GM23338 (cell line): Measurements from ENCODE around the gene KCNAB1. TPM values are rescaled to one million over a fixed set of nuclear protein-coding genes. Genes with fewer than 3 reads are reported as not detected.

Experiments
- ATAC-seq: fragments of 200-7000 bp; cut with Tn5 transposase; 3 replicates; pipeline ENCODE4 v1.9.1; 2020
- DNase-seq: peaks from one replicate; pipeline ENCODE4 v3.0.0-alpha.2; 2015; ENCODE audit warnings: low spot score
- H2AFZ ChIP-seq: fragments of 200-600 bp; sonication (generic); 2 replicates; pipeline ENCODE4 v1.8.0; 2016; ENCODE audit warnings: antibody characterized with exemption, mild to moderate bottlenecking, moderate library complexity
- H3F3A ChIP-seq: fragments of 200-600 bp; sonication (generic); replicated peaks from 2 replicates; pipeline ENCODE4 v1.8.0; 2017; ENCODE audit warnings: antibody characterized with exemption, mixed run types, low read depth
- H3K27ac ChIP-seq: fragments of 200-600 bp; sonication (generic); 2 replicates; pipeline ENCODE4 v1.6.1; 2016; ENCODE audit warnings: low read depth
- H3K27me3 ChIP-seq: fragments of 200-600 bp; sonication (generic); 2 replicates; pipeline ENCODE4 v1.8.0; 2016; ENCODE audit warnings: mild to moderate bottlenecking, mixed run types, moderate library complexity; ENCODE audit not compliant: insufficient read depth
- H3K36me3 ChIP-seq: fragments of 200-600 bp; sonication (generic); 2 replicates; pipeline ENCODE4 v1.8.0; 2016; ENCODE audit warnings: mild to moderate bottlenecking; ENCODE audit not compliant: insufficient read depth
- H3K4me1 ChIP-seq: fragments of 200-600 bp; sonication (generic); 2 replicates; pipeline ENCODE4 v1.8.0; 2016; ENCODE audit warnings: mild to moderate bottlenecking, moderate library complexity; ENCODE audit not compliant: insufficient read depth
- H3K4me2 ChIP-seq: fragments of 200-600 bp; sonication (generic); 2 replicates; pipeline ENCODE4 v1.7.1; 2017; ENCODE audit warnings: mixed run types
- H3K4me3 ChIP-seq: fragments of 200-600 bp; sonication (generic); 2 replicates; pipeline ENCODE4 v1.6.1; 2016; ENCODE audit warnings: mixed run types
- H3K79me2 ChIP-seq: fragments of 200-600 bp; sonication (generic); replicated peaks from 2 replicates; pipeline ENCODE4 v1.8.0; 2017; ENCODE audit warnings: mild to moderate bottlenecking; ENCODE audit not compliant: insufficient read depth
- H3K9me2 ChIP-seq: fragments of 200-600 bp; sonication (generic); 2 replicates; pipeline ENCODE4 v1.8.0; 2017; ENCODE audit not compliant: insufficient read depth
- H4K20me1 ChIP-seq: fragments of 200-600 bp; sonication (generic); replicated peaks from 2 replicates; pipeline ENCODE4 v1.8.0; 2017; ENCODE audit warnings: mild to moderate bottlenecking; ENCODE audit not compliant: insufficient read depth
- H3K27ac Mint-ChIP-seq: 2 replicates; pipeline ENCODE4 v1.8.0; 2020; ENCODE audit warnings: inconsistent platforms, mild to moderate bottlenecking, moderate library complexity, mixed read lengths
- H3K27me3 Mint-ChIP-seq: 3 replicates; pipeline ENCODE4 v1.8.0; 2022; ENCODE audit warnings: low read depth, mild to moderate bottlenecking, moderate library complexity, mixed read lengths, inconsistent platforms; ENCODE audit not compliant: insufficient read depth, poor library complexity
- H3K36me3 Mint-ChIP-seq: 3 replicates; pipeline ENCODE4 v1.8.0; 2021; ENCODE audit warnings: low read depth, mild to moderate bottlenecking, inconsistent platforms, moderate library complexity, mixed read lengths
- H3K4me1 Mint-ChIP-seq: 3 replicates; pipeline ENCODE4 v1.8.0; 2020; ENCODE audit warnings: mild to moderate bottlenecking, inconsistent platforms, mixed read lengths
- H3K4me3 Mint-ChIP-seq: 3 replicates; pipeline ENCODE4 v1.8.0; 2021; ENCODE audit warnings: moderate library complexity, mild to moderate bottlenecking, inconsistent platforms, mixed read lengths
- H3K9me3 Mint-ChIP-seq: 3 replicates; pipeline ENCODE4 v1.8.0; 2020; ENCODE audit warnings: moderate library complexity, mild to moderate bottlenecking, inconsistent platforms, mixed read lengths
- CREB1 ChIP-seq: fragments of 250-450 bp; sonication (Bioruptor Pico); IDR thresholded peaks from 2 replicates; pipeline ENCODE4 v1.5.0; 2020; ENCODE audit warnings: low read depth, mild to moderate bottlenecking, moderate library complexity
- CTCF ChIP-seq, 2 experiments: fragments of 200-600 bp in 1 of 2; sonication (generic) in 1 of 2; conservative IDR thresholded peaks; 2 replicates each; pipeline versions ENCODE4 v1.5.1 to v1.6.1; 2016 to 2017; ENCODE audit warnings: antibody characterized with exemption in 2 of 2, low read depth in 2 of 2, mild to moderate bottlenecking in 2 of 2, moderate library complexity in 1 of 2
- EZH2phosphoT487 ChIP-seq: fragments of 200-600 bp; sonication (generic); IDR thresholded peaks from one replicate; pipeline ENCODE4 v1.8.1; 2018; ENCODE audit warnings: antibody characterized with exemption; ENCODE audit not compliant: unreplicated experiment
- POLR2AphosphoS5 ChIP-seq: IDR thresholded peaks from 2 replicates; pipeline ENCODE4 v1.6.1; 2016; ENCODE audit warnings: antibody characterized with exemption, low read depth
- ZNF114 ChIP-seq: fragments of 250-450 bp; sonication (Bioruptor Pico); IDR thresholded peaks from 2 replicates; pipeline ENCODE4 v1.5.0; 2020; ENCODE audit warnings: mild to moderate bottlenecking, moderate library complexity
- ZNF331 ChIP-seq: fragments of 250-450 bp; sonication (Bioruptor Pico); IDR thresholded peaks from 2 replicates; pipeline ENCODE4 v1.5.0; 2020; ENCODE audit warnings: low read depth, mild to moderate bottlenecking, moderate library complexity
- polyA plus RNA-seq: library from polyadenylated mRNA; unstranded; fragments of >200 nt; fragmentation: Nextera tagmentation; extraction: Ambion mirVana; gene quantifications from 2 replicates; pipeline ENCODE4 v1.2.1, GENCODE V29; 2016
- total RNA-seq: library from RNA; depleted of rRNA; stranded (reverse); fragments of >200 nt; shearing (Covaris generic); gene quantifications from 2 replicates; pipeline ENCODE4 v1.2.3, GENCODE V29; 2014

The KCNAB1 gene
- total and polyA plus RNA-seq, 2 experiments from 2014 or later, result 0.69 to 2.6 TPM

- Mint-ChIP-seq H3K27me3 (peaks cover 3% of the 10 kb centered on the region), H3K27ac (no peak overlapping the region), H3K4me3 (no peak overlapping the region), H3K4me1 (peaks cover 12% of the 10 kb centered on the region), H3K9me3 (no peaks in the 10 kb centered on the region; the same call in 2 of the 3 replicates), H3K36me3 (no peaks in the 10 kb centered on the region; the same call in 2 of the 3 replicates)
- Histone ChIP-seq H2AFZ (no peak overlapping the region), H3K4me3 (no peak overlapping the region), H3K4me2 (no peak overlapping the region), H3K9me2 (no peaks in the 10 kb centered on the region), H3K79me2 (no peaks in the 10 kb centered on the region), H3K27ac (no peak overlapping the region), H3F3A (no peaks in the 10 kb centered on the region), H4K20me1 (no peaks in the 10 kb centered on the region), H3K4me1 (peaks cover 10% of the 10 kb centered on the region; the same call in 1 of the 2 replicates), H3K27me3 (no peaks in the 10 kb centered on the region), H3K36me3 (no peaks in the 10 kb centered on the region)
- TF ChIP-seq ZNF114 (CRISPR knock-in tag) (no peak), EZH2phosphoT487 (no peak), ZNF331 (CRISPR knock-in tag) (no peak), POLR2AphosphoS5 (no peak)
- DNase-seq (no peak), ATAC-seq (no peak)
These were observed 386.9 kb downstream of the KCNAB1 start for GRCh38 chr3:156507285-156507684.

GRCh38 chr3:156509189-156510174 lies 389.1 kb downstream of the KCNAB1 start:
- Histone ChIP-seq H3K27me3 (no peaks in the 10 kb centered on the region), H3K9me2 (no peaks in the 10 kb centered on the region), H3K36me3 (no peaks in the 10 kb centered on the region), H3F3A (no peaks in the 10 kb centered on the region), H3K4me3 (no peak overlapping the region), H3K27ac (no peak overlapping the region), H3K79me2 (no peaks in the 10 kb centered on the region), H2AFZ (no peak overlapping the region), H3K4me2 (no peak overlapping the region), H3K4me1 (peaks cover 23% of the 10 kb centered on the region), H4K20me1 (no peaks in the 10 kb centered on the region)
- peaks cover 3% of the 10 kb centered on the region for H3K27me3 Mint-ChIP-seq
- DNase-seq, result peak; percentile 85
- H3K4me1 Mint-ChIP-seq, result peaks cover 18% of the 10 kb centered on the region
- H3K4me3 Mint-ChIP-seq, result no peak overlapping the region
- H3K27ac Mint-ChIP-seq, result peak overlapping the region; percentile 50; the same call in 1 of the 2 replicates
- H3K9me3 Mint-ChIP-seq, result no peaks in the 10 kb centered on the region; the same call in 2 of the 3 replicates
- peak; percentile 89 for ATAC-seq
- TF ChIP-seq CREB1 (no peak), CTCF (conservative IDR thresholded peaks at IDR 0.05; ENCODE audit: low read depth in 2 of 2) (peak; percentile 61 to 79)
- H3K36me3 Mint-ChIP-seq, result no peaks in the 10 kb centered on the region; the same call in 2 of the 3 replicates
